GM12878 (cell line): ENCODE results near the gene ZIC5. TPM values are rescaled to one million over a fixed set of nuclear protein-coding genes. Genes with fewer than 3 reads are reported as not detected.

ENCODE experiments used
- ATAC-seq: fragments of 200-7000 bp; cut with Tn5 transposase; 3 replicates; pipeline ENCODE4 v1.9.1; 2020; ENCODE audit warnings: mild to moderate bottlenecking, moderate library complexity
- BruUV-seq: library from RNA; stranded (reverse); fragments of 400-500 nt; replicated peaks from 2 replicates; lab custom pipeline; 2021; lab: Mats Ljungman, UMichigan
- CTCF ChIA-PET: fragments of 300-600 bp; sonication (Branson Sonifier 250); formaldehyde crosslinking; extraction: SDS; loops from one replicate; lab custom pipeline; 2021; ENCODE audit warnings: inconsistent platforms; lab: Yijun Ruan, JAX
- POLR2A ChIA-PET: fragments of 350-600 bp; formaldehyde crosslinking; extraction: SDS; loops from one replicate; lab custom pipeline; 2021; ENCODE audit warnings: inconsistent platforms; lab: Charles Lee
- RAD21 ChIA-PET: fragments of 300-600 bp; sonication (Branson Sonifier 250); formaldehyde crosslinking; loops from one replicate; lab custom pipeline; 2023; ENCODE audit warnings: antibody characterized with exemption; ENCODE audit not compliant: unreplicated experiment; lab: Charles Lee
- SMC1A ChIA-PET: fragments of 300-600 bp; sonication (Branson Sonifier 250); formaldehyde crosslinking; loops from one replicate; lab custom pipeline; 2023; ENCODE audit not compliant: unreplicated experiment, uncharacterized antibody; lab: Charles Lee
- DNase-seq: peaks from one replicate; pipeline ENCODE4 v3.0.0-alpha.2; 2011; ENCODE audit warnings: low read depth, low spot score
- FAIRE-seq: peaks from 3 replicates; lab custom pipeline; 2011; peaks lifted over from hg19 to GRCh38; lab: Jason Lieb, UNC
- H2AFZ ChIP-seq: 2 replicates; pipeline ENCODE4 v1.6.0; 2011; ENCODE audit warnings: low read depth, low read length, control low read depth; ENCODE audit not compliant: control insufficient read depth
- H3K27ac ChIP-seq: 2 replicates; pipeline ENCODE4 v1.5.1; 2011; ENCODE audit warnings: control low read depth; ENCODE audit not compliant: control insufficient read depth, insufficient read depth
- H3K27me3 ChIP-seq, 2 experiments: replicated peaks in 1 of 2; 2 replicates each; pipeline versions ENCODE4 v1.6.0 to v1.6.1; 2011; ENCODE audit warnings: low read length in 1 of 2; ENCODE audit not compliant: control insufficient read depth in 2 of 2, insufficient read depth in 2 of 2
- H3K36me3 ChIP-seq, 2 experiments: 2 replicates each; pipeline ENCODE4 v1.5.1; 2011; ENCODE audit warnings: low read length in 1 of 2; ENCODE audit not compliant: control insufficient read depth in 2 of 2, insufficient read depth in 2 of 2
- H3K4me1 ChIP-seq: 2 replicates; pipeline ENCODE4 v1.6.1; 2011; ENCODE audit warnings: mild to moderate bottlenecking, low read length, moderate library complexity, mixed read lengths; ENCODE audit not compliant: control insufficient read depth, insufficient read depth
- H3K4me2 ChIP-seq: 2 replicates; pipeline ENCODE4 v1.6.0; 2011; ENCODE audit warnings: control low read depth; ENCODE audit not compliant: control insufficient read depth, insufficient read depth
- H3K4me3 ChIP-seq: fragments of 200-600 bp; sonication (generic); 2 replicates; pipeline ENCODE4 v1.5.1; 2016
- H3K79me2 ChIP-seq: 2 replicates; pipeline ENCODE4 v1.6.0; 2011; ENCODE audit warnings: low read length; ENCODE audit not compliant: control insufficient read depth, insufficient read depth
- H3K9ac ChIP-seq: 2 replicates; pipeline ENCODE4 v1.8.0; 2011; ENCODE audit warnings: low read length, control low read depth, mixed read lengths; ENCODE audit not compliant: control insufficient read depth, insufficient read depth
- H3K9me3 ChIP-seq: replicated peaks from 3 replicates; pipeline ENCODE4 v1.5.1; 2011; ENCODE audit warnings: mild to moderate bottlenecking, low read length; ENCODE audit not compliant: control insufficient read depth, insufficient read depth
- H4K20me1 ChIP-seq: 2 replicates; pipeline ENCODE4 v1.6.0; 2011; ENCODE audit not compliant: control insufficient read depth, insufficient read depth
- CREB1 ChIP-seq: IDR thresholded peaks from 2 replicates; pipeline ENCODE4 v1.6.1; 2012; ENCODE audit warnings: low read depth, mild to moderate bottlenecking, inconsistent platforms
- ETV6 ChIP-seq, 2 experiments: fragments of 450-650 bp in 1 of 2; IDR thresholded peaks in 1 of 2; conservative IDR thresholded peaks in 1 of 2; 2 replicates each; pipeline ENCODE4 v1.6.1; 2014; ENCODE audit warnings: antibody characterized with exemption in 1 of 2, borderline replicate concordance in 1 of 2, low read depth in 1 of 2, mild to moderate bottlenecking in 1 of 2, moderate library complexity in 1 of 2
- FOXK2 ChIP-seq: fragments of 450-650 bp; IDR thresholded peaks from 2 replicates; pipeline ENCODE4 v1.6.1; 2017; ENCODE audit warnings: mild to moderate bottlenecking, moderate library complexity
- GABPA ChIP-seq: IDR thresholded peaks from 2 replicates; pipeline ENCODE4 v1.6.1; 2014; ENCODE audit warnings: antibody characterized with exemption, low read depth, mild to moderate bottlenecking, inconsistent platforms
- HDGF ChIP-seq: fragments of 450-650 bp; IDR thresholded peaks from 2 replicates; pipeline ENCODE4 v1.6.1; 2016; ENCODE audit warnings: antibody characterized with exemption
- IKZF2 ChIP-seq, 2 experiments: fragments of 450-650 bp; IDR thresholded peaks; 2 replicates each; pipeline ENCODE4 v1.6.1; 2017; ENCODE audit warnings: mild to moderate bottlenecking in 2 of 2, moderate library complexity in 2 of 2
- JUND ChIP-seq: IDR thresholded peaks from 2 replicates; pipeline ENCODE4 v1.6.1; 2012; ENCODE audit warnings: low read depth, mild to moderate bottlenecking, low read length, improper control_type of control experiment, moderate library complexity
- KLF5 ChIP-seq: fragments of 450-650 bp; IDR thresholded peaks from 2 replicates; pipeline ENCODE4 v1.6.1; 2014; ENCODE audit warnings: mild to moderate bottlenecking; ENCODE audit not compliant: partially characterized antibody
- NFXL1 ChIP-seq: fragments of 450-650 bp; IDR thresholded peaks from 2 replicates; pipeline ENCODE4 v1.6.1; 2017; ENCODE audit warnings: antibody characterized with exemption, mild to moderate bottlenecking, borderline replicate concordance
- POLR2AphosphoS2 ChIP-seq: IDR thresholded peaks from 2 replicates; pipeline ENCODE4 v1.6.1; 2011; ENCODE audit warnings: low read depth, mild to moderate bottlenecking, low read length, improper control_type of control experiment, moderate library complexity
- SMARCA5 ChIP-seq: fragments of 450-650 bp; IDR thresholded peaks from 2 replicates; pipeline ENCODE4 v1.6.1; 2017; ENCODE audit warnings: mild to moderate bottlenecking
- SPI1 ChIP-seq: IDR thresholded peaks from 2 replicates; pipeline ENCODE4 v1.6.1; 2011; ENCODE audit warnings: low read depth, mild to moderate bottlenecking, low read length, moderate library complexity, borderline replicate concordance; ENCODE audit not compliant: insufficient read depth
- SRF ChIP-seq, 2 experiments: IDR thresholded peaks; 2 replicates each; pipeline ENCODE4 v1.6.1; 2011; ENCODE audit warnings: low read depth in 2 of 2, low read length in 2 of 2, mild to moderate bottlenecking in 1 of 2, moderate library complexity in 1 of 2
- STAT3 ChIP-seq: IDR thresholded peaks from 2 replicates; pipeline ENCODE4 v1.6.1; 2011; ENCODE audit warnings: low read depth, low read length, improper control_type of control experiment
- WGBS: methylation state at CpG from one replicate; pipeline ENCODE4 v1.1.6; 2016; ENCODE audit warnings: low lambda C conversion rate; ENCODE audit not compliant: insufficient replicate concordance, insufficient coverage; ENCODE audit errors: missing lambda C conversion rate; 5-methylcytosine and 5-hydroxymethylcytosine counted together
- in situ Hi-C: fragments of 300-500 bp; cut with MboI; formaldehyde crosslinking; loops from 9 replicates; pipeline ENCODE4 v1.14.3; 2018; ENCODE audit warnings: mixed read lengths
- intact Hi-C: fragments of 100-400 bp; cut with micrococcal nuclease; formaldehyde crosslinking; loops from one replicate; pipeline ENCODE4 v1.14.2; 2022; ENCODE audit not compliant: unreplicated experiment
- polyA plus RNA-seq, 11 experiments: library from polyadenylated mRNA; depleted of rRNA in 4 of 11; unstranded in 6 of 11; stranded (reverse) in 5 of 11; fragments of >200 nt; fragmentation: Nextera tagmentation in 4 of 11; fragmentation: Illumina TruSeq in 1 of 11; extraction: Ambion mirVana in 4 of 11; extraction: Trizol in 1 of 11; gene quantifications; 1 replicate in 1 of 11; 2 replicates in 10 of 11; pipeline versions ENCODE4 v1.2.1 to v1.2.3, GENCODE V29; 2011 to 2016; ENCODE audit warnings: inconsistent platforms in 2 of 11, missing spikeins in 2 of 11, low read depth in 1 of 11
- total RNA-seq, 4 experiments: library from RNA; depleted of rRNA in 3 of 4; stranded (reverse); fragments of >200 nt in 3 of 4; fragmentation: Illumina TruSeq in 1 of 4; extraction: Trizol in 1 of 4; gene quantifications; 2 replicates each; pipeline versions ENCODE4 v1.2.1 to v1.2.3, GENCODE V29; 2013 to 2021
- TF ChIP-seq, protein P1 (sequence below): fragments of 450-650 bp; IDR thresholded peaks from 2 replicates; pipeline ENCODE4 v1.6.1; 2017; ENCODE audit warnings: mild to moderate bottlenecking, low read depth, inconsistent platforms; ENCODE audit not compliant: poor library complexity, severe bottlenecking
- TF ChIP-seq, protein P2 (sequence below): fragments of 450-650 bp; formaldehyde crosslinking; IDR thresholded peaks from 2 replicates; pipeline ENCODE4 v1.4.0; 2020; ENCODE audit warnings: mild to moderate bottlenecking, moderate library complexity
- TF ChIP-seq, protein P3 (sequence below): IDR thresholded peaks from 2 replicates; pipeline ENCODE4 v1.6.1; 2012; ENCODE audit warnings: low read depth, low read length, improper control_type of control experiment

The ZIC5 gene
- total and polyA plus RNA-seq, 10 of the 15 experiments (the other 5 are each of a cell fraction or from before 2014, with no cell fraction given): not detected

DNA sequence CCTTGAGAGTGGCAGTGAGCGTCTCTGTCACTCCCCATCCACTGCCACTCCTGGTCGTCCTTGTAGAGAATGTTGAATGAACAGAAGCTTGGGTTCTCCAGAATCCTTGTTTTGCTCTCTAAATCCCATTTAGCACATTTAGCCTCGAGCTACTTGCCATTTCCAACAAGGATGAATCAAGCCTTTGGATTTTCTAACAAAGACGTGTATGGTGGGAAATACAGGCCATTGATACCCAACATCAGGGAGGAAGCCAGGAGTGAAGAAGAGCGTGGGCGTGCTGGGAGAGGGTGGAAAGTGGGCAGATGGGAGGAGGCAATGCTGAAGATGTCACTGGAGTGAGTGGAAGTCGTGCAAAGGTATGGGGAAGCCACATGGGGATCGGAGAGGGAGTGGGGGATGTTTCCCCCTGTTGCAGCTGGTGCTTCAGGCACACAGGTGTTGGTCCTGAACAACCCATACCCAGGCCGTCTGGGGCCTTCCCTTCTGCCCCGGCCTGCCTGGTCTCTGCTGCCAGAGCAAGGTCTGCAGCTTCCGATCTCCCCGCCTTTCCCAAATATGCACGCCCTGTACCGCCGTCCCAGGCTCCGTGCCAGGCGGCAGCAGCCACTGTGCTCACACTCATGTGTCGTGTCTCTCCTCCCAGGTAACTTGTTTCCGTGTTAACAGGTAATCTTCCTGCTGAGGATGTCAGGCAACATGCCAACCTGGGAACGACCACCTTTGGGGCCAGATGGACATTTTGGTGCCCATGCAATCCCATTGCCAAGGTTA, 48.7 kb downstream of the ZIC5 start:
- H4K20me1 ChIP-seq: no peaks in the 10 kb centered on the region
- no peak overlapping the region for H3K4me3 ChIP-seq
- no peak for DNase-seq
- POLR2A ChIA-PET: no interaction called here
- no peaks in the 10 kb centered on the region for H3K79me2 ChIP-seq
- SMC1A ChIA-PET: no interaction called here
- TF ChIP-seq JUND (no peak), STAT3 (no peak), ETV6 (conservative IDR thresholded peaks at IDR 0.05 in 1 of 2, IDR thresholded peaks at IDR 0.05 in 1 of 2; ENCODE audit: borderline replicate concordance in 1 of 2, low read depth in 1 of 2) (no peak), NFXL1 (no peak), SPI1 (no peak), SMARCA5 (no peak), SRF (IDR thresholded peaks at IDR 0.05; ENCODE audit: low read depth in 2 of 2, low read length in 2 of 2) (no peak), HDGF (no peak), CREB1 (no peak), FOXK2 (no peak), POLR2AphosphoS2 (no peak), IKZF2 (IDR thresholded peaks at IDR 0.05) (no peak), GABPA (no peak), KLF5 (no peak)
- TF ChIP-seq, protein P1, sequence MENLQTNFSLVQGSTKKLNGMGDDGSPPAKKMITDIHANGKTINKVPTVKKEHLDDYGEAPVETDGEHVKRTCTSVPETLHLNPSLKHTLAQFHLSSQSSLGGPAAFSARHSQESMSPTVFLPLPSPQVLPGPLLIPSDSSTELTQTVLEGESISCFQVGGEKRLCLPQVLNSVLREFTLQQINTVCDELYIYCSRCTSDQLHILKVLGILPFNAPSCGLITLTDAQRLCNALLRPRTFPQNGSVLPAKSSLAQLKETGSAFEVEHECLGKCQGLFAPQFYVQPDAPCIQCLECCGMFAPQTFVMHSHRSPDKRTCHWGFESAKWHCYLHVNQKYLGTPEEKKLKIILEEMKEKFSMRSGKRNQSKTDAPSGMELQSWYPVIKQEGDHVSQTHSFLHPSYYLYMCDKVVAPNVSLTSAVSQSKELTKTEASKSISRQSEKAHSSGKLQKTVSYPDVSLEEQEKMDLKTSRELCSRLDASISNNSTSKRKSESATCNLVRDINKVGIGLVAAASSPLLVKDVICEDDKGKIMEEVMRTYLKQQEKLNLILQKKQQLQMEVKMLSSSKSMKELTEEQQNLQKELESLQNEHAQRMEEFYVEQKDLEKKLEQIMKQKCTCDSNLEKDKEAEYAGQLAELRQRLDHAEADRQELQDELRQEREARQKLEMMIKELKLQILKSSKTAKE: no peak
- TF ChIP-seq, protein P2, sequence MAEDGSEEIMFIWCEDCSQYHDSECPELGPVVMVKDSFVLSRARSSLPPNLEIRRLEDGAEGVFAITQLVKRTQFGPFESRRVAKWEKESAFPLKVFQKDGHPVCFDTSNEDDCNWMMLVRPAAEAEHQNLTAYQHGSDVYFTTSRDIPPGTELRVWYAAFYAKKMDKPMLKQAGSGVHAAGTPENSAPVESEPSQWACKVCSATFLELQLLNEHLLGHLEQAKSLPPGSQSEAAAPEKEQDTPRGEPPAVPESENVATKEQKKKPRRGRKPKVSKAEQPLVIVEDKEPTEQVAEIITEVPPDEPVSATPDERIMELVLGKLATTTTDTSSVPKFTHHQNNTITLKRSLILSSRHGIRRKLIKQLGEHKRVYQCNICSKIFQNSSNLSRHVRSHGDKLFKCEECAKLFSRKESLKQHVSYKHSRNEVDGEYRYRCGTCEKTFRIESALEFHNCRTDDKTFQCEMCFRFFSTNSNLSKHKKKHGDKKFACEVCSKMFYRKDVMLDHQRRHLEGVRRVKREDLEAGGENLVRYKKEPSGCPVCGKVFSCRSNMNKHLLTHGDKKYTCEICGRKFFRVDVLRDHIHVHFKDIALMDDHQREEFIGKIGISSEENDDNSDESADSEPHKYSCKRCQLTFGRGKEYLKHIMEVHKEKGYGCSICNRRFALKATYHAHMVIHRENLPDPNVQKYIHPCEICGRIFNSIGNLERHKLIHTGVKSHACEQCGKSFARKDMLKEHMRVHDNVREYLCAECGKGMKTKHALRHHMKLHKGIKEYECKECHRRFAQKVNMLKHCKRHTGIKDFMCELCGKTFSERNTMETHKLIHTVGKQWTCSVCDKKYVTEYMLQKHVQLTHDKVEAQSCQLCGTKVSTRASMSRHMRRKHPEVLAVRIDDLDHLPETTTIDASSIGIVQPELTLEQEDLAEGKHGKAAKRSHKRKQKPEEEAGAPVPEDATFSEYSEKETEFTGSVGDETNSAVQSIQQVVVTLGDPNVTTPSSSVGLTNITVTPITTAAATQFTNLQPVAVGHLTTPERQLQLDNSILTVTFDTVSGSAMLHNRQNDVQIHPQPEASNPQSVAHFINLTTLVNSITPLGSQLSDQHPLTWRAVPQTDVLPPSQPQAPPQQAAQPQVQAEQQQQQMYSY: no peak
- TF ChIP-seq, protein P3, sequence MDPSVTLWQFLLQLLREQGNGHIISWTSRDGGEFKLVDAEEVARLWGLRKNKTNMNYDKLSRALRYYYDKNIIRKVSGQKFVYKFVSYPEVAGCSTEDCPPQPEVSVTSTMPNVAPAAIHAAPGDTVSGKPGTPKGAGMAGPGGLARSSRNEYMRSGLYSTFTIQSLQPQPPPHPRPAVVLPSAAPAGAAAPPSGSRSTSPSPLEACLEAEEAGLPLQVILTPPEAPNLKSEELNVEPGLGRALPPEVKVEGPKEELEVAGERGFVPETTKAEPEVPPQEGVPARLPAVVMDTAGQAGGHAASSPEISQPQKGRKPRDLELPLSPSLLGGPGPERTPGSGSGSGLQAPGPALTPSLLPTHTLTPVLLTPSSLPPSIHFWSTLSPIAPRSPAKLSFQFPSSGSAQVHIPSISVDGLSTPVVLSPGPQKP: no peak
- no peaks in the 10 kb centered on the region for H3K9me3 ChIP-seq
- ATAC-seq: no peak
- no peaks in the 10 kb centered on the region for H3K27me3 ChIP-seq
- H3K36me3 ChIP-seq: no peaks in the 10 kb centered on the region
- H3K27ac ChIP-seq: no peak overlapping the region
- FAIRE-seq: no peak
- CTCF ChIA-PET: no interaction called here
- H3K9ac ChIP-seq: no peak overlapping the region
- 46% methylated on average over 19 of the region's 20 CpGs for WGBS
- BruUV-seq: no TSS peak
- intact Hi-C loops: no loop called here
- no peaks in the 10 kb centered on the region for H3K4me1 ChIP-seq
- in situ Hi-C loops: no loop called here
- RAD21 ChIA-PET: no interaction called here
- H2AFZ ChIP-seq: no peak overlapping the region
- H3K4me2 ChIP-seq: no peak overlapping the region
